NK-92 (cell line): ENCODE results near the gene CAMK1G.

Source experiments
- DNase-seq: peaks from one replicate; lab custom pipeline; 2025; ENCODE audit not compliant: unreplicated experiment; lab: John Stamatoyannopoulos, UW

The CAMK1G gene

DNA sequence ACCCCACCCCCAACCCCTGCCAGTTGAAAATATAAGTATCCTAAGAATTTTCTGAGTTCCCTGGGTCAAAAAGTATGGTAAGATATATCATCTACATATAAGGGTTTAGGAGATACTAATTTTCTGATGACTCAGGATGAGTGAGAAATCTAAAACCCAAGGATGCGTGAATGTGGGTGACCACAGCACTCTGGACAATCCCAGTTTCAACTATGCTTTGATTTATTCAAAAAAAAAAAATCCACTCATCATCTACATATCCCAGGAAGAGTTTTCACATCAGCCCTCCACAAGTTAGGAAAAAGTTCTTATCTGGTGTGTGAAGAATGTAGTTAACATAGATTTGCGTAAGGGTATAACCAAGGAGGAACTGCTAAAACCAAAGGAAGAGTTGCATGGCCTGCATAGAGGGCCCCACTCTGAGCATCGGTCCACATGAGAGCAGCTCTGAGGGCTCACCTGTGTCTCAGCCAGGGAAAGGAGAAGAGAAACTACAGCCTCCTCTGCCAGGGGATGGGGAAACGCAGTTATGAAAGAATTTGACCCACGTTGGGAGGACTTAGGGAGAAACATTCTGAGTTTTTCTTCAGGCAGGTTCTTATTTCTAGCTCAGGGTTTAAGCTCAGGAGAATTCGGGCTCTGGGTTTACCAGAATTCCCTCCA is 50.0 kb downstream of the CAMK1G start:
- no peak for DNase-seq

DNA sequence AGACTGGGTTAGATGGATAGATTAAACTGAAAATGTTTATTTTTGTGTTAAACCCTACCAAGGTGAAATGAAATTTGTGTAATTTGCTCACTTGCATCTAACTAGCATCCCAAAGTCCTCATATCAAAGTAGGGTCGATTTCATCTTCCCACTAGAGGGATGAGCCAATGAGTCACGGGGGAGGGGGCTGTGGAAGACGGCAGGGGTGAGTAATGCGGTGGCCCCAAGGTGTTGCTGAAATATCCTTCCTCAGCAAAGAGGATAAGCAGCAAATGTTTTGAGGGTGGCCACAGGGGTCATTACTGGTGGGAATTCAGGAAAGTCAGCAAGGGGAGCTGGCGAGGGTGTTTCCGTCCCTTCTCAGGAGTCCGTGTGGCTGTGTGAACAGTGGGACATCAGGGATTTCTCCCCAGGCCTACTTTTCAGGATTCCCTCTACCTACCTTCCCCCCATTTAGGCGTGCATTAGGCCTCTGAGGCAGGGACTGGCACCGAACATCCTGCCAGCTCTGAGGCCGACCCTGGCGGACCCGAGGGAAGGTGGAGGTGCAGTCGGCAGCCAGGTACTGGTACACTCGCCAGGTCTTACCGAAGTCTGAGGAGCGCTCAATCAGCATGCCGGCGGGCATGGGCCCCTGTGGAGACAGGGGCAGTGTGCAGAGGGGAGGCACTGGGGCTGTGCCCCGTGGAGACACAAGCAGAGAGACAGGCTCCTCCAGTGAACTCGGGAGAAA is 50.7 kb downstream of the CAMK1G start:
- no peak for DNase-seq

DNA sequence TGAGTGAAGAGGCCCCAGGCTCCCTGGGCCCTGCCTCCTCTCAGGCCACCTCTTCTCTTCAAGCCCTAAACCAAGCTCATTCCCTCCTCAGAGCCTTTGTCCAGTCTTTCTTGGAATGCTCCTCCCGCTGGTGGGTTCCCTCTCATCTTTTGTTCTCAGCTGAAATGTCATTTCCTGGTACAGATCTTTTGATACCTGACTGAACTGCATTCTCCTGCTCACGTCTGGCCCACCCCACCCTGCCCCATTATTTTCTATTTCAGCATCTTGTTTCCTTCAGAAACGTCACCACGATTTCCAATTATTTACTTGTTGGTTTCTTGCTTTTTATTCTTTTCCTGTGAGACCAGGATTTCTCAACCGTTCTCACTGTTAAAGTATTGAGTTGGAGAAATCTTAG is 52.3 kb downstream of the CAMK1G start:
- DNase-seq = no peak

DNA sequence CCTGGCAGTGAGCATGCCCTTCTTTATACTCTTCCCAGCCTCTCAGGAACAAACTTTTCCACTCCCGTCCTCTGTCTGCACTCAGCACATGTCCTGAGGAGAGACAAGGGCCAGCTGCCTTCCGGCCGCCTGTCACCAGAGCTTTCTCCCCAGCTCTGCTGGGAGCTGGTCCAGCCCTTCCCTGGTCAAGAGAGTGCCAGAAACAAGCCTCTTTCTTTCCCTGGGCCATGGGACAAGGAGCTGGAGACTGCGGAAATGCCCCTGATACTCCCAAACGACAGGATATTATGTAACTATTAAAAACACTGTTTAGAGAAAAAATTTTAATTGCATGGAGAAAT is 58.3 kb downstream of the CAMK1G start:
- DNase-seq = no peak

DNA sequence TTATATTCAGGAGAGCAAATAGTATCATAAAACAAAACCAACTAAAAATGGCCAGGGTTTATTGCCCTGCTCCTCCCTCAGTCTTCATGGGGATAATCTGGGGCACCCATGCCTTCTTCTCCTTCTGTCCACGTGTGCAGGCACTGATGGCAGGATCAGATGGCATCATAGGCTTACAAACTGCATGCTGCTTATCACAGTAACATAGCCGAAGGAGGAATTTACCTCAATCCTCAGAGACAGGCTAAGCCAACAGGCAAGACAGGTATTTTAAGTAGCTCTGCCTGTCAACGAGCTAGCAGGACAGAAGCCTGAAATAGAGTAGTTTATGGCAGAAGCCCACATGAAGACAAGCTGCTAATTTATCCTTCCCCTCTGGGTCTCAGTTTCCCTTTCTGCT is 59.3 kb downstream of the CAMK1G start:
- no peak for DNase-seq

DNA sequence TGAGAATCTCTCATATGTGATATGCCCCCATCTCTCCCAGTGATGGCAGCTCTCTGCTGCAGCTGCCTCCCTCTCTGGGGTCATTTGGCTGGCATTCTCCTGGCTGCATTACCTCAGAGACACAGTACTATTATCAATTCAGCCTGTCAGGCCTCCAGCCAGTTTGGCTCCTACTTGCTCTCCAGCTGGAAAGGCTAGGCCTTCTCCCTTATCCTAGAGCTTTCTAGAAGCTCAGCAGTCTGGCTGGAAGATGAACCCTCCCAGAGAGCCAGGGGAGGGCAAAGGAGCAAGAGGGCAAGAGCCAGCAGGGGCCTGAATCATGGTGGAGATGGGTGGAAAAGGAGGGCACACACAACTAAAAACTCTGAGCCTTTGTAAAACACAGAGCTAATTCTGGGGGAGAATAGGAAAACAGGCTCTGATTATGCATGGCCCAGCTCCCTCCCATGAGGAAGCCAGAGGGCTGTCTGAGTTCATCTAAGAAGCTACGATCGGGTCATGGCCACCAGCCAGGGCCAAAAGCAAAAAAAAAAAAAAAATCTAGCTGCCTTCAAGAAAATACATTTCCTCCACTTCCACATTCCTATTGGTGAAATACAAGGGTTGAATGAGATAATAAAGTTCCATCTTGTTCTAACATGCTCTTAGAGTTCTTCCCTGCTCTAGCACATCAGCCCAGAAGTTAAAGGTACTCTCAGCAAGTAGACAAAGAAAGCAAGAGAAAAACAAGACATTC is 59.9 kb downstream of the CAMK1G start:
- DNase-seq = no peak

DNA sequence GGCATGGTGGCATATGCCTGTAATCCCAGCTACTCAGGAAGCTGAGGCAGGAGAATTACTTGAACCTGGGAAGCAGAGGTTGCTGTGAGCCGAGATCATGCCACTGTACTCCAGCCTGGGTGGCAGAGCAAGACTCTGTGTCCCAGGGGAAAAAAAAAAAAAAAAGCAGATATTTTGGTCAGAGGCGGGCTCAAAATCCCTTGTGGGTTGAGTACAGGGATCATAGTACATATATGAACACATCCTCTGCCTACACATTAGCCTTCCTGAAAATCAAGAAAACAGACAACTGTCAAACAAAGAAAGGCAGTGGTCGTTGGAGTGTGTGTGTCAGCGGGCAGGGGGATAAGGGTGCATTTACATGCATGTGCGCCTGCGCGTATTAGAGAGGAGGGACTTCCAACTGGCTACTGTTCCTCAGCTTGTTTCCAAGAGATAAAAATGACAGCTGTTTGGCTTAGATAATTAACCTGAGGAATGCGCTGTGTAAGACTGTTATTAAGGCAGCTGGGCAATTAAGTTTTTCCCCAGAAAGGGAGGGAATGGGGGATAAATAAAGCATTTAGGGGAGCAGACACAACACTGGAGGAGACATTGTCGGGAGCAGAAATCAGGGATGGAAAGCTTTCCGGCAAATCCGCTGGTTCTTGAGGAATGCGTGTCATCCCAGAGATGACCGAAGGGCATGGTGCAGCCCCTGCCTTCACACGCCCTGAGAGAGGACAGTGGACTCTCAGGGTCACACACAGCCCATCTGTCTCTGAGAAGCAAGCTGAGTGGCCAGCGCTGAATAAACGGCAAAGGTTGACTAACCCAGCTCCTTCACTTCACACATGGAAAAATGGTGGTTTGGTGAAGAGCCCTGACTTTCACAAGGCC is 62.3 kb downstream of the CAMK1G start:
- no peak for DNase-seq

DNA sequence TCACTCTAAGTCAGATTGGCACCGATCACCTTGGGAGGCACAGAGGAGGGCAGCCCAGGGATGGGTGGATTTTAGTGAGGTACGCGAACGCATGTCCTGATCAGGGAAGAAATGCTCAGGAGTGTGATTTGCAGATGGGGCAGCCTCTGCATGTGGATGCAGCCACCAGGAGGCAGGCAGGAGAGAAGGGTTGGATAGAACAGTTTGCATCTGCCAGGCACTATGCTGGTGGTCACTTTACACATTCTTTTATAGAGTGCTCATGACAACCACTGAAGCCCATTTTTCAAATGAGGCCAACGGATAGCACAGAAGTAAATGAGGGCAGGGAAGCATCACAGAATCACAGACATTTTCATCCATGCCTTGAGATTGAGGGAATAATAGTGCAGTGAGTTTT is 63.0 kb downstream of the CAMK1G start:
- no peak for DNase-seq

DNA sequence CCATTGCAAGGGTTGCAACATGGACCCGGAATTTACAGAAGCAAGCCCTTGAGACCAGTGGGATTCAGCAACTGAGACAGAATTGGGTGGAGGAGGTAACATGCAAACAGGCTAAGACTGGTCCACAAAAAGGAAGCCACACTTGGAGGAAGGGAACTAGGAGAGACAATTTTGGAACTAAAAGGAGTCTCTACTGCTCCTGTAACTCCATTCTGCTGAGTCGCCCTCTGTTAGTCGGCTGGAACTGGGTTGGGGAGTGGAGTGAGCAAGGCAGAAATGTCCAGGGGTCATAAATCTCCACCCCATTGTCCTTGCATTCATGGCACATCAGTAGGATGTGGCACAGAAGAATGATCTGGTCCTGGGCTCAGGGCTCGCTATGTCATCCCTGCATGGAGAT is 63.6 kb downstream of the CAMK1G start:
- no peak for DNase-seq

DNA sequence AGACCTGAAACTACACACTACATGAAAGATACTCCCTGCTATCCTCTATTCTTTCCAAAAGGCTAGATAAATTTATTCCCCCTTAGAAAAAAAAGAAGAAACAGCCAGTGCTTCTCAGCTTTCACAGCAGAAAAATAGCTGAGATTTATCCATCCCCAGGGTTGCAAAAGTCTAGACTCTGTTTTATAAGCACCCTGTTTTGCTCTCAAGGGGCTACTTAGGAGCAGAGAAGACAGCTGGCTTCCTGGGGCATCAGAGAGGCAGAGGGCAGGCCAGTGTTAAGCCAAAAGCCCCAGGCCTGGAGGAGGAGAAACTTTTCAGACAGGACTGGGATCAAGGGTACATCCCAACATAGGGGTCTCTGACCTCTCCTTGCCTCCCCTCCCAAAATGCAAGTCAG is 64.8 kb downstream of the CAMK1G start:
- no peak for DNase-seq

DNA sequence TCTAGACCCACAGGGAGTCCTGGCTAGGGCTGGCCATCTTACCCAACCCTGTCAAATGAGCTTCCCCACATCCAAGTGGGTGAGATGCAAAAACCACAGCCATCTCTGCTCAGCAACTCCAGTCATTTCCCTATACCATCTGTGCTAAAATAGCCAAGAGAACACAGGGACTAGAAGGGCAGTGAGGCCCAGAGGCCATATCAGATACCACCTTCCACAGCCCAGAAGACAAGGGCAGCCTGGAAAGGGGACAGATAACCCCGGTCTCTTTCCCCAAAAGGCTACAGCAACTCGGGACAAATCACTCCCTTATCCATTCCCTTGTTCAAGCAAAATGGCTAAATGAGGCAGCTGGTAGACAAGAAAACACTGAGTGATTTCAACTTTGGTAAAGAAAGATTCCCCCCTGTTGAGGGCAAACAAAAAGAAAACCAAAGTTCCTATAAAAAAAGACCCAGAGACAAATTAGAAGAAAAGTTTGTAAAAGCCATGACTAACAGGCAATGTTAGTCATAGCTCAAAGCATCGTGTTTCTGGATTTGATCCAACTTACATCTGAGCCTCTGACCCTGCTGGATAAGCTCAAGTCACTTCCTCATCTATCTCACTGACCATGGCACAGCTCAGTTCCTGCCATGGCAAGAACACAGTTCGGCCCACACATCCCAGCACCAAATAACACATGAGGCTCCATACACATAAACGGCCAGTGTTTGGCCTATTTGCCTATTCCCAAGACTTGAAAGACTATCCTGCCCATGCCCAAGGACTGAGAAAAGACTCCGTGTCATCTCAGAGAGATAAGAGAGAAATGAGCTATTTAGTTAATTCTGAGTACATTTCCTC is 65.6 kb downstream of the CAMK1G start:
- DNase-seq = no peak

DNA sequence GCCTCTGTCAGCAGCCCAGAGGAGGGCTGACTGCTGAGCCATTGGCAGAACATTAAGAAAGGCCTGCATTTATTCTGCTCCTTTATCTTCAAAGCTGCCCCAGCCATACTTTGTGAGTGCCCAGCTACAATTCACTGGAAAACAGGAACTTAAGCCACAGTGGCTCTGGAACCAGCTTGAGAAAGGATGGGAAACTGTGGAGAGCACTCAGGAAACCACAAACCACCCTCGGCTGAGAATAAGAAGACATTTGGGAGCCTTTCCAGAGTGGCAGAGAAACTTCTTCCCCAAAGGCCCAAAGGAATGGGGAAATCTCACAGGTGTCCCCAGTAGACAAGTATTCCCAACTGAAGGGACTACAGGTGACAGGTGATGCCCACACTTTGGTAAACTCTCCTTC is 66.9 kb downstream of the CAMK1G start:
- no peak for DNase-seq

DNA sequence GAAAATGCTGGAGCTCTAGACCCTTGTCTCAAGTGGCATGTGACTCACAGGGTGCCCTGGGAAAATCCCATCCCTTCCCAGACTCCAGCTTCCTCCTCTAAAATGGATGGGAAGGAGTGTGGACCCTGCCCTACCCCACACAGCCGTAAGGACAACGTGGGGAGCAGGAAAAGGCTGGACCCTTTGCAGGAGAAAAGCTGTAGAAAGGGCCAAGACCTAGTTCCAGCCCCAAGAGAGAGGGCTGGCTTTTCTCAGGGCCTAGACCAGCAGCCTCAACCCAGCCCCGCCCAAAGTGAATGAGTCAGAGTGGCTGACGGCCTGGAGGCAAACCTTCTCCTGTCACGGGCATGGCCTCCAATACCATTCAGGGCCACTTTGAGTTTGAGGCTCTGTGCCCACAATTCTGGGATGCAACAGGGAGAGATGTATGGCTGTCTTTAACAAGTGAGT is 67.6 kb downstream of the CAMK1G start:
- DNase-seq = no peak

DNA sequence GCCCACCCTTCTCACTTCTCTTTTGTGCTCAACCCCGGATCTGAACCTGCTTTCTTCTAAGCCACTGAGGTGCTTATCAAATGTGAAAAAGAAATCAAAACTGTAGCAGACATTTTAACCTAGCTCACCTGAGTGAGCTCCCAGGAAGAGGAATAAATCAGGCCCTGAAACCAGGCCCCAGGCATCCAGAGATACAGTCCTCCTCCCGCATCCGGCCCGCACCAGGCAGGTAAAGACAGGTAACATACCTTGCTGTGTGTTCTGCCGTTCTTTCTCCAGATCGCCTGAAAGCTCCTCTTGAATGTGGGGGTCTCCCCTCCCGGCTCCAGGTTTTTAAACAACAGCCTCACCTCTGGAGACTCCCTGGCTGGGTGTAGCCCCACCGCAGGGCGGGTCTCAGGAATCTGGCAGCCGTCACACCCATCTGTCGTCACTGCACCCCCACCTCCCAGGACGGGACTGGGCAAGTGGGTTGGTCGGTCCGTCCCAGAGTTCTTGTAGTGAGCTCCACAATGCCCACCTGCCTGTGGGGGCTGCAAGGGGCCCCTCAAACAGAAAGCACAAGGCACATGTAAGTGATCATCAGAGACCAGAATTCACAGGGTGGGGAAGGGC is 68.7 kb downstream of the CAMK1G start, which contains the start of gene LAMB3:
Gene LAMB3, minus strand, starts transcription at position 305 of the 615 bp plus-strand sequence. CDS start 1,481 bp downstream, outside the sequence.
- no peak for DNase-seq

DNA sequence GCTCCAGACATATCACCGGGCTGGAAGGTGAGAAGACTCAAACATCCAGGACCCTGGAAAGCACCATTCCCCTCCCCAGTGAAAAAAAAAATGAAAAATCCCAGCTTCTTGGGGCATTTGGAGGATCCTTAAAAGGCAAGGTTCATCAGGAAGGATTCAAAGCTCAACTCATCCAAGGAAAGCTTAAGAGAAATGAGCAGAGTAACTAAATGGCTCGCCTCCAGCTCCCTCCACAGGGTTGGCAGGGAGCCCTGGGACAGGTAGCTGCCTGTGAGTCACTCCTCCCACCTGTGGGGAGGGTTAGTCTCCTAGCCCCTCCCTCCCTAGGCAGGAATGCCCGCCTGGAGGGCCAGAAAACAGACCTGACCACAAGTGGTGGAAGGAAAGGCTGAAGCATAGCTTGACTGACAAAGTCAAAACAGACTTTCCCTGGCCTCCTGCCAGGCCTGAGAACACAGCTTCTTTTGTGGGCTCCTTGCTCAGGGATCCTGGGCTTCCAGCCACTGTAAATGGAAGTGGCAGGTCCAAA is 69.4 kb downstream of the CAMK1G start:
- DNase-seq = no peak

DNA sequence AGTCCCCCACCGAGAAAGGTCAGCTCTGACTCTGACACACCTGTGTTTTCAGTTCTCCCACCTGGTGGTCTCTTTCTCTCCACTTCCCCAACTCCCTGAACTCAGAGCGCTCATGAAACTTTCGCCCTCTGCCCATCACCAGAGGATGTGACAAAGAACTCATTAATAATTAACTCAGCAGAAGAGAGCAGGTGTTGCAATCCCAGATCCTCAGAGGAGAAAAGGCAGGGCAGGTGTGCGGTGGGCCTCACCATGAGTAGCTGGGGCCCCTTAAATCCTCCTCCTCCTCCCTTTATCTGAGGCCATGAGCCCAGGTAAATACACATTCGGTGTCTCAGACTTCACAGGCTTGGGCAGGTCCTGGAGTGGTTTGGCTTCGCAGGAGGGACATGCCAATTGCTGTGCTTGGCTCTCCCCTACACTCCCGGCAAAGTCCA is 70.4 kb downstream of the CAMK1G start:
- no peak for DNase-seq

DNA sequence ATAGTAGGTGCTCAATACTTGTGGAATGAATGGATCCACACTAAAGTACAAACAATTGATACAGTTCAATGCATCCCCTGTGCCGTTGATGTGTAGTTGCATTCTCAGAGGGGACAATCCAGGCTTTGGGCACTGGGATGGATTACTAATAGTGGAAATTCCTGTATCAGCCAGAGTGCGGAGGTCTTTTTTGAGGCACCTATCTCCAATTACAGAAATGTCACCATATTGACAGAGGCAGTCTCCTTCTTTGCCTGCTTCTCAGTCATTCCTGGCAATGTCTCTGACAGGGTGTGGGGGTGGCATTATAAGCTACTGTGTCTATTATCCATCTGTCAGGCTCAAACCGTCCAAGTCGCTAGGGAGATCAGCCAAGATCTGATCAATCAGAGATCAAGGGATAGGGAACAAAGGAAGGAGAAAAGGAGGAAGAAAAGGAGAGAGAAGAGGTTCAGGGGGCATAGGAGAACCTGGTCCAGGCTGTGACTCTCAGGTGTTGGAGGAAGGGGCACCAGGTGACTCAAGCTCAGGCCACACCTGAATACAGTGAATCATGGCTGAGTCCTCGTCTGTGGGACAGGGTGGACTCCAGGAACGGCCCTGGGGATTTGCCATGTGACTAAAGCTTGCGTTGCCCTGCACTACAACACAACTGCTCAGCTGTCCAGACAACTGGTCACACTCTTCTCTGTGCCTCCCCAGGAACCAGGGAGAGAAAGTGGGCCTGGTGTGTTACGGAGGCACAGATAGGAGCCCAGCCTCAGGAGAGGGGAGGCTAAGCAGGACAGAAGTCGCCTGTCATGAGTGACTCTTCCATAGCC is 72.1 kb downstream of the CAMK1G start:
- DNase-seq = no peak

DNA sequence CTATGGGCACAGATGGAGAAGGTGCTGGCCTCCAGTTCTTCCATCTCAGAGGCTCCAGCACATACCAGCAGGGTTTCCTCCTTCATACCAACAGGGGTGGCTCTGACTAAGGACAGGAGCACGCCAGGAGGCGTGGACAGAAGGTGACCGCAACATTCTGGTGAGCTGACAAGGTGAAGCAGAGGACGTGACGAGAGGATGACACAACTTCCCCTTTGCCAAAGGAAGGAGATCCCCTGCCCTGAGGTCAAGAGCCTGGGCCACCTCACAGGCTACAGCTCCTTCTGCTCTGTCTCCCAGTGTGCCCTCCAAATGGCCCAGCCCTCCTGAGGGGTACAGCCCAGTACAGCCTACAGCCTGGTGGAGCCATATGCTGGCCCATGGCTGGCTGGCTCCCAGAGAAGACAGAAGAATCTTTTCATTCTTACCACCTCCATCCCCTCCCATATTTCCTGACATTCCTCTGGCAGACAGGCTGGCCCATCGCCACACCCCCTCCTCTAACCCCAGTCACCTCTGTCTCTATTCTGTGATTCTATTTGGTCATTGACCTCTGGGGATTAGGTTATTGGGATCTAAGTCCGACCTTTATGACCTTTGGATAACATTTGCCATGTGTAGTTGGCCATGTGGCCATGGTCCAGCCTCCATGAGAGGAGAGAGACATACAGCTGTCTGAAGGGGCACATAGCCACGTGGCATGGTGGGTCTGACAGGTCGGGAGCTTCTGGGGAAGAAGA is 73.8 kb downstream of the CAMK1G start:
- DNase-seq = no peak
